Activated CD8-positive, alpha-beta memory T cell treated with anti-CD3 and anti-CD28 coated beads for 48 hours (primary cell): ENCODE data around the gene CHN1.

Experiments
- DNase-seq, 3 experiments: peaks; one replicate each; pipeline ENCODE4 v3.0.0-alpha.2; 2020; ENCODE audit warnings: low read depth in 2 of 3, low spot score in 2 of 3

CHN1 gene

GRCh38 chr2:174873471-174873870 is 131.7 kb downstream of the CHN1 start:
- DNase-seq: no peak

GRCh38 chr2:174870787-174871186 is 134.4 kb downstream of the CHN1 start:
- no peak for DNase-seq

- no peak for DNase-seq
Observed at GRCh38 chr2:174868878-174869277, 136.3 kb downstream of the CHN1 start.

- no peak for DNase-seq
Observed at GRCh38 chr2:174866421-174866820, 138.8 kb downstream of the CHN1 start.

- no peak for DNase-seq
Observed at GRCh38 chr2:174863183-174863582, 142.0 kb downstream of the CHN1 start.

GRCh38 chr2:174859563-174860169 is 145.5 kb downstream of the CHN1 start:
- DNase-seq: no peak

- no peak for DNase-seq
Observed at GRCh38 chr2:174858745-174859144, 146.4 kb downstream of the CHN1 start.

- DNase-seq: no peak
Observed at GRCh38 chr2:174856447-174856846, 148.7 kb downstream of the CHN1 start.

GRCh38 chr2:174846941-174847938 is 157.9 kb downstream of the CHN1 start:
- no peak for DNase-seq

GRCh38 chr2:174846218-174846617 is 159.0 kb downstream of the CHN1 start:
- DNase-seq: no peak

- DNase-seq: no peak
Observed at GRCh38 chr2:174844295-174844708, 160.9 kb downstream of the CHN1 start.

- no peak for DNase-seq
Observed at GRCh38 chr2:174842496-174842895, 162.7 kb downstream of the CHN1 start.

GRCh38 chr2:174841936-174842335 is 163.2 kb downstream of the CHN1 start:
- no peak for DNase-seq

GRCh38 chr2:174841350-174841749 is 163.8 kb downstream of the CHN1 start:
- DNase-seq: no peak

- DNase-seq: no peak
Observed at GRCh38 chr2:174840436-174840835, 164.7 kb downstream of the CHN1 start.

- DNase-seq: no peak
Observed at GRCh38 chr2:174839662-174840061, 165.5 kb downstream of the CHN1 start.

- DNase-seq: no peak
Observed at GRCh38 chr2:174836995-174837390, 168.2 kb downstream of the CHN1 start.

- DNase-seq: no peak
Observed at GRCh38 chr2:174836377-174836994, 168.7 kb downstream of the CHN1 start.

- DNase-seq: peak; percentile 24 to 45 (median 33)
Observed at GRCh38 chr2:174835797-174836255, 169.4 kb downstream of the CHN1 start.

GRCh38 chr2:174833737-174834136 is 171.4 kb downstream of the CHN1 start:
- no peak for DNase-seq

GRCh38 chr2:174830561-174830960 is 174.6 kb downstream of the CHN1 start:
- DNase-seq: no peak

GRCh38 chr2:174829550-174829949 is 175.6 kb downstream of the CHN1 start:
- no peak for DNase-seq
